KMS-11 (cell line): ENCODE measurements around the gene CCNT2.
"Not testable (repeated sequence)": the region's sequence is repeated elsewhere in the genome, so short reads cannot be mapped to it uniquely, and the experiment has no call there.

Experiments used
- H2AFZ ChIP-seq: fragments of 200-600 bp; sonication (generic); 2 replicates; pipeline ENCODE4 v1.6.1; 2016; ENCODE audit warnings: antibody characterized with exemption, mixed run types, low read depth
- H3K27ac ChIP-seq: fragments of 200-600 bp; sonication (generic); 2 replicates; pipeline ENCODE4 v1.6.1; 2016; ENCODE audit warnings: mild to moderate bottlenecking, mixed run types
- H3K27me3 ChIP-seq: fragments of 200-600 bp; sonication (generic); 2 replicates; pipeline ENCODE4 v1.6.1; 2017; ENCODE audit warnings: mild to moderate bottlenecking, low read depth, mixed run types, moderate library complexity; ENCODE audit not compliant: insufficient read depth
- H3K36me3 ChIP-seq: fragments of 200-600 bp; sonication (generic); 2 replicates; pipeline ENCODE4 v1.6.1; 2017; ENCODE audit warnings: mild to moderate bottlenecking, mixed run types; ENCODE audit not compliant: insufficient read depth
- H3K4me1 ChIP-seq: fragments of 200-600 bp; sonication (generic); 2 replicates; pipeline ENCODE4 v1.6.1; 2016; ENCODE audit warnings: mild to moderate bottlenecking, low read depth, mixed run types; ENCODE audit not compliant: poor library complexity, severe bottlenecking
- H3K4me2 ChIP-seq: fragments of 200-600 bp; sonication (generic); 2 replicates; pipeline ENCODE4 v1.7.0; 2016; ENCODE audit warnings: mild to moderate bottlenecking, mixed run types
- H3K4me3 ChIP-seq: fragments of 200-600 bp; sonication (generic); IDR thresholded peaks from 2 replicates; pipeline ENCODE4 v1.6.1; 2017; ENCODE audit warnings: low read depth, low read length, mixed read lengths; ENCODE audit not compliant: insufficient read depth
- H3K79me2 ChIP-seq: fragments of 200-600 bp; sonication (generic); 2 replicates; pipeline ENCODE4 v1.6.1; 2016; ENCODE audit warnings: low read depth, mixed run types; ENCODE audit not compliant: insufficient read depth
- H3K9ac ChIP-seq: fragments of 200-600 bp; sonication (generic); 2 replicates; pipeline ENCODE4 v1.6.1; 2016; ENCODE audit warnings: mild to moderate bottlenecking, mixed run types
- H4K20me1 ChIP-seq: fragments of 200-600 bp; sonication (generic); 2 replicates; pipeline ENCODE4 v1.6.1; 2016; ENCODE audit warnings: mild to moderate bottlenecking, mixed run types; ENCODE audit not compliant: insufficient read depth
- CTCF ChIP-seq: fragments of 200-600 bp; sonication (generic); conservative IDR thresholded peaks from 2 replicates; pipeline ENCODE4 v1.6.1; 2017; ENCODE audit warnings: low read depth, mild to moderate bottlenecking, antibody characterized with exemption, low read length, moderate library complexity, mixed read lengths

Gene CCNT2

GRCh38 chr2:134973241-134974138 lies 54.9 kb downstream of the CCNT2 start:
- Histone ChIP-seq H3K4me1 (no peaks in the 10 kb centered on the region), H3K9ac (no peak overlapping the region), H3K4me3 (no peak overlapping the region), H3K79me2 (no peaks in the 10 kb centered on the region), H3K27ac (no peak overlapping the region), H2AFZ (no peak overlapping the region), H3K4me2 (no peak overlapping the region), H3K27me3 (no peaks in the 10 kb centered on the region), H3K36me3 (no peaks in the 10 kb centered on the region), H4K20me1 (no peaks in the 10 kb centered on the region)
- no peak for TF ChIP-seq CTCF

- Histone ChIP-seq H2AFZ (no peak overlapping the region), H3K4me3 (no peak overlapping the region), H3K27me3 (no peaks in the 10 kb centered on the region), H3K36me3 (no peaks in the 10 kb centered on the region), H3K4me2 (no peak overlapping the region), H3K27ac (no peak overlapping the region), H3K9ac (no peak overlapping the region), H3K4me1 (no peaks in the 10 kb centered on the region), H4K20me1 (no peaks in the 10 kb centered on the region), H3K79me2 (no peaks in the 10 kb centered on the region)
- no peak for TF ChIP-seq CTCF
These were observed 56.8 kb downstream of the CCNT2 start for GRCh38 chr2:134975281-134976009.

DNA sequence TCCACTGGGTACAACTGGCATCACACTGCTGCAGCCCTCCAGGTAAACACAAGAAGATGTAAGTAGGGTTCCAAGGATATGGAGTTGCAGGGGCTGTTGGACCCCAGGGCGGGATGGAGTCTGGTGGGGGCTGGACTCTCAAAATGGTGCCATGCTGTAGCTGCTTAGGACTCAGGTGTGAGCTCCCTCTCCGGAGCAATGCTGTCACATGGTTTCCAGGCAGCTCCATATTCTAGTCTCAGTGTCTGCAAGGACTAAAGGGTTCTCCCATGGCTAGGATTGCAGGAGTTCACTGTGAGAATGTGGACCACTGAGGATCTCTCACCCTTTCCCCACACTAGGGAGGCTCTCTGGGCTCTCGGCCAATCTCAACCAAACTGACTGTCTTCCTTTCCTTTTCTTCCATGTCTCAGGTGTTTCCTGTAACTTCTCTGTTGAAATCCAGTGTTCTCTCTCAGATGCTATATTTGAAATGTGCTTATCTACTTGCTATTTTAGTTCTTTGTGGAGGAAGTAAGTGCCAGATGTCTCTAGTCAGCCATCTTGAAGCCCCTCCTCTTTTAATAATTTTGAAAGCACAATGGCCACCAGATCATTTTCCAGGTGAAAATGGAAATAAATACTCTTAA lies 57.6 kb downstream of the CCNT2 start:
- H4K20me1 ChIP-seq = no peaks in the 10 kb centered on the region
- no peaks in the 10 kb centered on the region for H3K4me1 ChIP-seq
- no peak overlapping the region for H3K9ac ChIP-seq
- H3K4me2 ChIP-seq = no peak overlapping the region
- H3K36me3 ChIP-seq = no peaks in the 10 kb centered on the region
- H3K27me3 ChIP-seq = no peaks in the 10 kb centered on the region
- no peak overlapping the region for H3K4me3 ChIP-seq
- H2AFZ ChIP-seq = no peak overlapping the region
- H3K27ac ChIP-seq = no peak overlapping the region
- H3K79me2 ChIP-seq = no peaks in the 10 kb centered on the region
- TF ChIP-seq CTCF = no peak

- not testable (repeated sequence) for H3K27me3 ChIP-seq, H3K79me2 ChIP-seq, H3K4me1 ChIP-seq, H3K4me3 ChIP-seq, H2AFZ ChIP-seq, H3K36me3 ChIP-seq, H4K20me1 ChIP-seq, H3K9ac ChIP-seq, H3K27ac ChIP-seq, H3K4me2 ChIP-seq
These were observed 58.5 kb downstream of the CCNT2 start for GRCh38 chr2:134977104-134977503.
